Trophoblast cell (in vitro differentiated cells and primary cell): ENCODE measurements around the gene ACAP3.
A peak's percentile ranks its signal among the peaks of the same experiment; 100 is the strongest.

Experiments
- DNase-seq, 2 donors: peaks; one replicate each; pipeline ENCODE4 v3.0.0-alpha.2; 2016
- H2AFZ ChIP-seq: 2 replicates; pipeline ENCODE4 v1.6.1; 2013; ENCODE audit warnings: low read length, moderate library complexity, mild to moderate bottlenecking; ENCODE audit not compliant: insufficient read depth, poor library complexity
- H2AK5ac ChIP-seq: 2 replicates; pipeline ENCODE4 v1.6.1; 2013; ENCODE audit warnings: mild to moderate bottlenecking, low read length
- H2BK120ac ChIP-seq: 2 replicates; pipeline ENCODE4 v1.6.1; 2013; ENCODE audit warnings: low read length, mild to moderate bottlenecking, moderate library complexity; ENCODE audit not compliant: insufficient read depth, poor library complexity
- H2BK12ac ChIP-seq: 2 replicates; pipeline ENCODE4 v1.6.1; 2013; ENCODE audit warnings: mild to moderate bottlenecking, low read length, moderate library complexity
- H2BK5ac ChIP-seq: 2 replicates; pipeline ENCODE4 v1.6.1; 2013; ENCODE audit warnings: low read length, low read depth, moderate library complexity, mild to moderate bottlenecking; ENCODE audit not compliant: poor library complexity
- H3K14ac ChIP-seq: 2 replicates; pipeline ENCODE4 v1.6.1; 2013; ENCODE audit warnings: mild to moderate bottlenecking, low read length
- H3K18ac ChIP-seq: 2 replicates; pipeline ENCODE4 v1.6.1; 2013; ENCODE audit warnings: mild to moderate bottlenecking, low read length
- H3K23ac ChIP-seq: 2 replicates; pipeline ENCODE4 v1.6.1; 2013; ENCODE audit warnings: low read length
- H3K27ac ChIP-seq: 2 replicates; pipeline ENCODE4 v1.5.1; 2013; ENCODE audit warnings: low read depth, mild to moderate bottlenecking, inconsistent platforms, low read length, moderate library complexity
- H3K27me3 ChIP-seq: 2 replicates; pipeline ENCODE4 v1.6.1; 2013; ENCODE audit warnings: inconsistent platforms, mild to moderate bottlenecking, low read length, moderate library complexity; ENCODE audit not compliant: insufficient read depth
- H3K36me3 ChIP-seq, 2 experiments: 1 replicate in 1 of 2; 2 replicates in 1 of 2; pipeline ENCODE4 v1.6.1; 2013; ENCODE audit warnings: low read length in 2 of 2, mild to moderate bottlenecking in 2 of 2, moderate library complexity in 1 of 2; ENCODE audit not compliant: insufficient read depth in 2 of 2, control insufficient read depth in 1 of 2
- H3K4ac ChIP-seq: 2 replicates; pipeline ENCODE4 v1.6.1; 2013; ENCODE audit warnings: low read depth, mild to moderate bottlenecking, low read length, moderate library complexity
- H3K4me1 ChIP-seq, 2 experiments: 1 replicate in 1 of 2; 2 replicates in 1 of 2; pipeline ENCODE4 v1.6.1; 2013; ENCODE audit warnings: low read length in 2 of 2, mild to moderate bottlenecking in 2 of 2, moderate library complexity in 1 of 2; ENCODE audit not compliant: insufficient read depth in 2 of 2, control insufficient read depth in 1 of 2
- H3K4me2 ChIP-seq: 2 replicates; pipeline ENCODE4 v1.6.1; 2013; ENCODE audit warnings: inconsistent platforms, mild to moderate bottlenecking, low read length, moderate library complexity
- H3K4me3 ChIP-seq: 2 replicates; pipeline ENCODE4 v1.5.1; 2013; ENCODE audit warnings: mild to moderate bottlenecking, low read depth, low read length, inconsistent platforms
- H3K79me1 ChIP-seq: one replicate; pipeline ENCODE4 v1.6.1; 2013; ENCODE audit warnings: low read length
- H3K79me2 ChIP-seq: 2 replicates; pipeline ENCODE4 v1.6.1; 2013; ENCODE audit warnings: low read length, mild to moderate bottlenecking; ENCODE audit not compliant: control insufficient read depth, insufficient read depth, poor library complexity
- H3K9ac ChIP-seq: 2 replicates; pipeline ENCODE4 v1.6.1; 2013; ENCODE audit warnings: mild to moderate bottlenecking, low read length
- H3K9me3 ChIP-seq: 2 replicates; pipeline ENCODE4 v1.6.1; 2013; ENCODE audit warnings: low read depth, mild to moderate bottlenecking, control low read depth, inconsistent platforms, low read length; ENCODE audit not compliant: insufficient read depth
- H4K12ac ChIP-seq: 2 replicates; pipeline ENCODE4 v1.6.1; 2013; ENCODE audit warnings: low read depth, mild to moderate bottlenecking, low read length, moderate library complexity
- H4K8ac ChIP-seq: 2 replicates; pipeline ENCODE4 v1.6.1; 2013; ENCODE audit warnings: low read depth, mild to moderate bottlenecking, low read length, moderate library complexity
- H4K91ac ChIP-seq: one replicate; pipeline ENCODE4 v1.6.1; 2013; ENCODE audit warnings: low read depth, mild to moderate bottlenecking, low read length, moderate library complexity
- WGBS: extraction: QIAGEN DNeasy Blood & Tissue Kit; methylation state at CpG from one replicate; pipeline ENCODE4 v1.1.7; 2013; ENCODE audit warnings: missing lambda C conversion rate; ENCODE audit not compliant: insufficient read length, insufficient coverage; ENCODE audit errors: extremely low coverage; 5-methylcytosine and 5-hydroxymethylcytosine counted together

ACAP3 gene

DNA sequence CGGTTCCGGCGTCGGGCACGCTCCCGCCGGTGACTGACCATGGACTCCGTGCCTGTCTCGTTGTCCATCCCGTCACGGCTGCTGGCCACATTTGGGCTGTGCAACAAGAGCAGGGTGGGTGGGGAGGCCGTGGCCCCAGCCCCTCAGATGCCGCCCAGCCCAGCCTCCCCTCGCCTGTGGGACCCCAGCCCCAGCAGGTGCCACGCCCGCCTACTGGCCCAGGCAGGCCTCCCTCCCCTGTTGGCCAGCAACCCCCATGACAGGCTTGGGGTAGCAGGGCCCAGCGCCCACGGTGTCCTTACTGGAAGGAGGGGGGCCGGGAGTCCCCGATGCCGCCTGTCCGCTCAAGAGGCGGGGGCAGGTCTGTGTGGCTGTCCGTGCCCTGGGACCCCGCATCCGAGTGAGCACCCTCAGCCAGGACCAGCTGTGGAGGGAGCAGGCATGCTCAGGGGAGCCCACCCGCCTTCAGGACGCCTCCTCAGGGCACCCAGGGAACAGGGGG lies 34.4 kb upstream of the ACAP3 start:
- H4K12ac ChIP-seq, result no peak overlapping the region
- no CpG with 5 or more reads among the region's 28 CpGs for WGBS
- H3K27ac ChIP-seq, result no peak overlapping the region
- H2AK5ac ChIP-seq, result no peak overlapping the region
- H3K27me3 ChIP-seq, result no peaks in the 10 kb centered on the region
- no peak overlapping the region for H3K18ac ChIP-seq
- H3K79me2 ChIP-seq, result peaks cover 10% of the 10 kb centered on the region
- H3K4me2 ChIP-seq, result no peak overlapping the region
- H3K9ac ChIP-seq, result no peak overlapping the region
- H3K4me3 ChIP-seq, result no peak overlapping the region
- H2AFZ ChIP-seq, result no peak overlapping the region
- H3K14ac ChIP-seq, result no peak overlapping the region
- no peak for DNase-seq
- H2BK120ac ChIP-seq, result no peak overlapping the region
- H3K4me1 ChIP-seq, result peaks cover 2 to 16% of the 10 kb centered on the region in 2 experiments
- H3K23ac ChIP-seq, result no peak overlapping the region
- H2BK5ac ChIP-seq, result no peak overlapping the region
- H3K9me3 ChIP-seq, result peaks cover 13% of the 10 kb centered on the region
- no peaks in the 10 kb centered on the region for H3K79me1 ChIP-seq
- no peak overlapping the region for H2BK12ac ChIP-seq
- no peak overlapping the region for H3K4ac ChIP-seq
- no peak overlapping the region for H4K91ac ChIP-seq
- H4K8ac ChIP-seq, result no peak overlapping the region
- H3K36me3 ChIP-seq, result peaks cover 48 to 52% of the 10 kb centered on the region in 2 experiments

- Histone ChIP-seq H4K12ac (no peak overlapping the region), H2BK12ac (no peak overlapping the region), H4K91ac (no peak overlapping the region), H3K4me2 (no peak overlapping the region), H2BK120ac (no peak overlapping the region), H3K23ac (no peak overlapping the region), H3K4me3 (peak overlapping the region; percentile 8), H3K4me1 (peaks cover 2 to 13% of the 10 kb centered on the region in 2 experiments), H3K36me3 (peaks cover 52 to 56% of the 10 kb centered on the region in 2 experiments), H3K18ac (no peak overlapping the region), H3K79me2 (peaks cover 7% of the 10 kb centered on the region), H4K8ac (no peak overlapping the region), H3K27me3 (no peaks in the 10 kb centered on the region), H2AK5ac (no peak overlapping the region), H3K14ac (no peak overlapping the region), H3K9me3 (peaks cover 13% of the 10 kb centered on the region), H3K4ac (no peak overlapping the region), H3K27ac (no peak overlapping the region), H2BK5ac (no peak overlapping the region), H2AFZ (no peak overlapping the region), H3K79me1 (no peaks in the 10 kb centered on the region), H3K9ac (no peak overlapping the region)
- no CpG with 5 or more reads among the region's 17 CpGs for WGBS
- DNase-seq, result no peak
Observed at GRCh38 chr1:1341549-1342021, 33.9 kb upstream of the ACAP3 start.

DNA sequence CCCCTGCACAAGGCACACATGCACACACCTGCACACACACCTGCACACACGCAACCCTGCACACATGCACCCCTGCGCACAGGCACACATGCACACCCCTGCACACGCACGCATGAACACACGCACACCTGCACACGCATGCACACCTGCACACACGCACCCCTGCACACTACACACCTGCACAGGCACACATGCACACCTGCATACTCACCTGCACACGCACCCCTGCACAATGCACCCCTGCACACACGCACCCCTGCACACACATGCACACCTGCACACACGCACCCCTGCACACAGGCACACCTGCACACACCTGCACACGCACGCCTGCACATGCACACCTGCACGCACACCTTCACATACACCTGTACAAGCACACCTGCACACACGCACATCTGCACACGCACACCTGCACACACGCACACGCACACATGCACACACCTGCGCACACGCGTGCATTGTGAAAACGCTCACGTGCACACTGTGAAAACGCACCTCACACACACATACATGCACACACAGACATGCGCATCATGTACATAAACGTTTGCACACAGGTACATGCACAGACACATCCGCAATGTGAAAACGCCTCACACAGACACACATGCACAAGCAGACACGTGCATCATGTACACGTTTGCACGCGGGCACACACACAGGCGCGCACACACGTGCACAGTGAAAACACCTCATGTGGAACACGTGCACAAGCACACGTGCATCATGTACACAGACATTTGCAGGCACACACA lies 33.2 kb upstream of the ACAP3 start:
- H3K4me1 ChIP-seq, result peaks cover 2 to 9% of the 10 kb centered on the region in 2 experiments
- H2AFZ ChIP-seq, result no peak overlapping the region
- H3K36me3 ChIP-seq, result peaks cover 56 to 58% of the 10 kb centered on the region in 2 experiments
- no CpG with 5 or more reads among the region's 36 CpGs for WGBS
- peaks cover 1% of the 10 kb centered on the region for H3K79me2 ChIP-seq
- H3K27me3 ChIP-seq, result no peaks in the 10 kb centered on the region
- H3K23ac ChIP-seq, result no peak overlapping the region
- H3K4me3 ChIP-seq, result peak overlapping the region; percentile 27
- H3K79me1 ChIP-seq, result no peaks in the 10 kb centered on the region
- no peak overlapping the region for H2BK5ac ChIP-seq
- H4K91ac ChIP-seq, result no peak overlapping the region
- DNase-seq, result no peak
- no peak overlapping the region for H3K4ac ChIP-seq
- H4K12ac ChIP-seq, result no peak overlapping the region
- no peak overlapping the region for H2BK120ac ChIP-seq
- no peak overlapping the region for H3K18ac ChIP-seq
- no peak overlapping the region for H2BK12ac ChIP-seq
- H3K14ac ChIP-seq, result no peak overlapping the region
- no peak overlapping the region for H2AK5ac ChIP-seq
- no peak overlapping the region for H3K27ac ChIP-seq
- peaks cover 13% of the 10 kb centered on the region for H3K9me3 ChIP-seq
- no peak overlapping the region for H3K9ac ChIP-seq
- H3K4me2 ChIP-seq, result no peak overlapping the region
- no peak overlapping the region for H4K8ac ChIP-seq

DNA sequence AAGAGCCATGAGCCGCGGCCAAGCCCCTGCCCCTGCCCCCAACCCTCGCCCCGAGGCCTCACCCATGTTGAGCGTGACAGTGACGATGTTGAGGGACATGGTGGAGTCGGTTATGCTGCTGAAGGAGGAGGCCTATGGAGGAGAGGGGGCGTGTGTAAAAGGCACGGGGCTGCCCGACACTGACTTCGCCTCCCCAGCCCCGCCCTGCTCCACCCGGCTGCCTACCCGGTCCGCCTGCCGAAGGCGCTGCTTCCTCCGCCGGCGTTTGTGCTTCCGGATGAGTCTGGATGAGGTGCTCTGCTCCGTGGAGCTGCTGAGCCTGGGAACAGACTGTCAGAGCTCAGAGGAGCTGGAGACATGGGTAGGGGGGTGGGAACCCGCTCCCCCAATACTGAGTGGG lies 32.5 kb upstream of the ACAP3 start:
- Histone ChIP-seq H4K91ac (no peak overlapping the region), H2AFZ (no peak overlapping the region), H3K27ac (no peak overlapping the region), H3K79me1 (no peaks in the 10 kb centered on the region), H3K4me2 (no peak overlapping the region), H3K4ac (no peak overlapping the region), H2BK5ac (no peak overlapping the region), H4K12ac (no peak overlapping the region), H3K27me3 (no peaks in the 10 kb centered on the region), H2BK12ac (no peak overlapping the region), H2AK5ac (no peak overlapping the region), H3K79me2 (no peaks in the 10 kb centered on the region), H3K18ac (no peak overlapping the region), H3K23ac (no peak overlapping the region), H3K9ac (no peak overlapping the region), H3K4me1 (peaks cover 0 to 5% of the 10 kb centered on the region in 2 experiments), H3K14ac (no peak overlapping the region), H3K36me3 (peaks cover 64 to 65% of the 10 kb centered on the region in 2 experiments), H3K9me3 (peaks cover 13% of the 10 kb centered on the region), H4K8ac (no peak overlapping the region), H2BK120ac (no peak overlapping the region), H3K4me3 (no peak overlapping the region)
- no CpG with 5 or more reads among the region's 23 CpGs for WGBS
- no peak for DNase-seq
